ENCODE results near the gene CNKSR3. TPM values are rescaled to one million over a fixed set of nuclear protein-coding genes. Genes with fewer than 3 reads are reported as not detected.

Gene CNKSR3
- total RNA-seq, 1 experiment from 2014 or later = 2.2 TPM

Other genes starting within 250 kb of the CNKSR3 start
- gene IPCEF1, start 153.9 kb downstream of the CNKSR3 start, total RNA-seq (2014; rRNA removed; shearing (Covaris generic)) = not detected in 2 replicates
- 18.6 and 26.2 TPM in 2 replicates for gene SCAF8, start 222.7 kb upstream of the CNKSR3 start, total RNA-seq (2014; rRNA removed; shearing (Covaris generic))

Data from G401 (cell line).